ENCODE measurements around the gene CDH4. TPM values are rescaled to one million over a fixed set of nuclear protein-coding genes. Genes with fewer than 3 reads are reported as not detected.

Gene CDH4
- total RNA-seq, 1 experiment from 2014 or later, result not detected

DNA sequence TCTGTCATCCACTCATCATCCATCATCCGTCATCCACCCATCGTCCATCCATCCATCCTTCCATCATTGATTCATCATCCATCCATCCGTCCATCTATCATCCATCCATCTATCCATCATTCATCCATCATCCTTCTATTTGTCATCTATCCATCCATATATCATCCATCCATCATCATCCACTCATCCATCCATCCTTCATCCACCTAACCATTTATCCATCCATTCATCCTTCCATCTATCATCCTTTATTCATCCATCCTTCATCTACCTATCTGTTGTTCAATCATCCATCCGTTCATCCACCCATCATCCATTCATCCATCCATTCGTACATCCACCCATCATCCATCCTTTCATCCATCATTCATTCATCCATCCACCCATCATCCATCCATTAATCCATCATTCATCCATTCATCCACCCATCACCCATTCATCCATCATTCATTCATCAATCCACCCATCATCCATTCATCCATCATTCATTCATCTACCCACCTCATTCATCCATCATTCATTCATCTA lies 266.4 kb downstream of the CDH4 start:
- intact Hi-C loops (cut with micrococcal nuclease; ENCODE audit: unreplicated experiment), result no loop called here
- no peaks in the 10 kb centered on the region; the same call in 1 of the 2 replicates for H3K27me3 ChIP-seq (replicated peaks; ENCODE audit: control insufficient read depth, insufficient read depth, low read length)
- ChIA-PET CTCF (no interaction called here), POLR2A (no interaction called here)
- no peak overlapping the region for H3K4me3 Mint-ChIP-seq (ENCODE audit: unreplicated experiment)
- H3K36me3 ChIP-seq (ENCODE audit: control insufficient read depth, insufficient read depth, low read length), result no peaks in the 10 kb centered on the region
- no peak overlapping the region for H3K27ac Mint-ChIP-seq (ENCODE audit: unreplicated experiment)
- TF ChIP-seq, protein P1, sequence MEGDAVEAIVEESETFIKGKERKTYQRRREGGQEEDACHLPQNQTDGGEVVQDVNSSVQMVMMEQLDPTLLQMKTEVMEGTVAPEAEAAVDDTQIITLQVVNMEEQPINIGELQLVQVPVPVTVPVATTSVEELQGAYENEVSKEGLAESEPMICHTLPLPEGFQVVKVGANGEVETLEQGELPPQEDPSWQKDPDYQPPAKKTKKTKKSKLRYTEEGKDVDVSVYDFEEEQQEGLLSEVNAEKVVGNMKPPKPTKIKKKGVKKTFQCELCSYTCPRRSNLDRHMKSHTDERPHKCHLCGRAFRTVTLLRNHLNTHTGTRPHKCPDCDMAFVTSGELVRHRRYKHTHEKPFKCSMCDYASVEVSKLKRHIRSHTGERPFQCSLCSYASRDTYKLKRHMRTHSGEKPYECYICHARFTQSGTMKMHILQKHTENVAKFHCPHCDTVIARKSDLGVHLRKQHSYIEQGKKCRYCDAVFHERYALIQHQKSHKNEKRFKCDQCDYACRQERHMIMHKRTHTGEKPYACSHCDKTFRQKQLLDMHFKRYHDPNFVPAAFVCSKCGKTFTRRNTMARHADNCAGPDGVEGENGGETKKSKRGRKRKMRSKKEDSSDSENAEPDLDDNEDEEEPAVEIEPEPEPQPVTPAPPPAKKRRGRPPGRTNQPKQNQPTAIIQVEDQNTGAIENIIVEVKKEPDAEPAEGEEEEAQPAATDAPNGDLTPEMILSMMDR (IDR thresholded peaks at IDR 0.05; ENCODE audit: insufficient read depth in 1 of 2, low read depth in 1 of 2, low read length in 1 of 2, severe bottlenecking in 1 of 2, unreplicated experiment in 1 of 2), result no peak
- no peaks in the 10 kb centered on the region for H3K4me1 Mint-ChIP-seq (ENCODE audit: low read depth, unreplicated experiment)
- H3K4me1 ChIP-seq, result no peaks in the 10 kb centered on the region
- H3K9me3 ChIP-seq, result peaks cover 5% of the 10 kb centered on the region; the same call in 1 of the 2 replicates
- BruUV-seq (replicated peaks), result no TSS peak
- no peaks in the 10 kb centered on the region for H3K36me3 Mint-ChIP-seq (ENCODE audit: insufficient read depth, unreplicated experiment)
- H3K9me3 Mint-ChIP-seq (ENCODE audit: unreplicated experiment), result peaks cover 11% of the 10 kb centered on the region
- no peak overlapping the region for H3K4me3 ChIP-seq (ENCODE audit: low read depth, low read length)
- H3K27me3 Mint-ChIP-seq (ENCODE audit: insufficient read depth, unreplicated experiment), result peaks cover 28% of the 10 kb centered on the region
- no peak for DNase-seq

GRCh38 chr20:61519488-61519887 lies 267.4 kb downstream of the CDH4 start:
- BruUV-seq (replicated peaks), result no TSS peak
- Histone ChIP-seq H3K4me3 (ENCODE audit: low read depth, low read length) (no peak overlapping the region), H3K27me3 (replicated peaks; ENCODE audit: control insufficient read depth, insufficient read depth, low read length) (no peaks in the 10 kb centered on the region; the same call in 1 of the 2 replicates), H3K36me3 (ENCODE audit: control insufficient read depth, insufficient read depth, low read length) (no peaks in the 10 kb centered on the region), H3K4me1 (no peaks in the 10 kb centered on the region), H3K9me3 (peaks cover 5% of the 10 kb centered on the region; the same call in 1 of the 2 replicates)
- ChIA-PET POLR2A (no interaction called here), CTCF (no interaction called here)
- Mint-ChIP-seq H3K27me3 (ENCODE audit: insufficient read depth, unreplicated experiment) (peaks cover 34% of the 10 kb centered on the region), H3K4me1 (ENCODE audit: low read depth, unreplicated experiment) (no peaks in the 10 kb centered on the region), H3K27ac (ENCODE audit: unreplicated experiment) (no peak overlapping the region), H3K4me3 (ENCODE audit: unreplicated experiment) (no peak overlapping the region), H3K36me3 (ENCODE audit: insufficient read depth, unreplicated experiment) (no peaks in the 10 kb centered on the region), H3K9me3 (ENCODE audit: unreplicated experiment) (peaks cover 11% of the 10 kb centered on the region)
- intact Hi-C loops (cut with micrococcal nuclease; ENCODE audit: unreplicated experiment), result no loop called here
- DNase-seq, result no peak
- TF ChIP-seq, protein P1 (IDR thresholded peaks at IDR 0.05; ENCODE audit: insufficient read depth in 1 of 2, low read depth in 1 of 2, low read length in 1 of 2, severe bottlenecking in 1 of 2, unreplicated experiment in 1 of 2), result no peak

- H3K9me3 ChIP-seq, result peaks cover 5% of the 10 kb centered on the region; the same call in 1 of the 2 replicates
- Mint-ChIP-seq H3K4me3 (ENCODE audit: unreplicated experiment) (no peak overlapping the region), H3K36me3 (ENCODE audit: insufficient read depth, unreplicated experiment) (no peaks in the 10 kb centered on the region), H3K27me3 (ENCODE audit: insufficient read depth, unreplicated experiment) (peaks cover 39% of the 10 kb centered on the region), H3K4me1 (ENCODE audit: low read depth, unreplicated experiment) (no peaks in the 10 kb centered on the region), H3K27ac (ENCODE audit: unreplicated experiment) (no peak overlapping the region), H3K9me3 (ENCODE audit: unreplicated experiment) (peaks cover 11% of the 10 kb centered on the region)
- H3K4me1 ChIP-seq, result no peaks in the 10 kb centered on the region
- intact Hi-C loops (cut with micrococcal nuclease; ENCODE audit: unreplicated experiment), result no loop called here
- CTCF ChIA-PET, result no interaction called here
- no peaks in the 10 kb centered on the region; the same call in 1 of the 2 replicates for H3K27me3 ChIP-seq (replicated peaks; ENCODE audit: control insufficient read depth, insufficient read depth, low read length)
- H3K4me3 ChIP-seq (ENCODE audit: low read depth, low read length), result no peak overlapping the region
- TF ChIP-seq, protein P1 (IDR thresholded peaks at IDR 0.05; ENCODE audit: insufficient read depth in 1 of 2, low read depth in 1 of 2, low read length in 1 of 2, severe bottlenecking in 1 of 2, unreplicated experiment in 1 of 2), result no peak
- POLR2A ChIA-PET, result no interaction called here
- DNase-seq, result no peak
- no peaks in the 10 kb centered on the region for H3K36me3 ChIP-seq (ENCODE audit: control insufficient read depth, insufficient read depth, low read length)
- BruUV-seq (replicated peaks), result no TSS peak
Observed at GRCh38 chr20:61520076-61520892, 268.2 kb downstream of the CDH4 start.
